ENCODE measurements around the gene HIPK2. TPM values are rescaled to one million over a fixed set of nuclear protein-coding genes. Genes with fewer than 3 reads are reported as not detected.

HIPK2 gene
- polyA plus RNA-seq, 3 donors, result 1.6 to 12.1 (median 3.0) TPM

DNA sequence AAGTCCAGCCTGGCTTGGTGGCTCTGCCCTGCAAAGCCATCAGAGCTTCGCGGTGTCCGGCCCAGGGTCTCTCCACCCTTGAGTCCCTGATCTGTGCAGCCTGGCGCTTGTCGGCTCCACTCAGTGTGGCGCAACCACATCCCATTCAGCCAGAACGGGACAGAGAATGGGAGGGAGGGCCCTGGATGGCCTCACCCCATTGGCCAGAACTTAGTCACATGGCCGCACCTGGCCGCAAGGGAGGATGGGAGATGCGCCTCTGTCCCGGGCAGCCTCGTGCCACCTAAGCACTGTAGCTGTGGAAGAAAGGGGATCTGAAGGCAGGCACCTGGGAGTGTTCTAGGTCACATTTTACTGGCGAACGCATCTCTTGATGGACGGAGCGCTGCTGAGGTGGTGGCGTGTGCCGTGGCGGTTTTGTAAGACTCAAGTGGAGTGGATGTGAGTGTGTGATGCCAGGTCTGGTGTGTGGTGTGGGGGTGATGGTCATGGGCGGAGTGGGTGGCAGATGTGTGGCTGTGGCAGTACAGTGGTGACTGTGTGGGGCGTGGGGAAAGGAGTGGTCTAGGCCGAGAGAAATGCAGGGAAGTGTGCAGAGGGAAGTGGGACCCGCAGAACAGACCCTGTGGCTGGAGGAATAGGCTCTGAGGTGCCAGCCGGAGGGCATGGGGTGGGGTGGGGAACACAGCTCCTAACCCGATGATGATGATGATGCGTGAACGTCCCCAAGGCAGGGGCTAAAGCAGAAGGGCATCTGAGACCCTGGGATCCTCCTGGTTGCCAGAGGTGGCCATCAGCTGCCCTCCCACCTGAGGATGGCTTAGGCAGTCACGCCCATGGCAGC lies 235.3 kb downstream of the HIPK2 start:
- Mint-ChIP-seq H3K4me1 (peaks cover 6% of the 10 kb centered on the region), H3K27ac (no peak overlapping the region)
- TF ChIP-seq, protein P1, sequence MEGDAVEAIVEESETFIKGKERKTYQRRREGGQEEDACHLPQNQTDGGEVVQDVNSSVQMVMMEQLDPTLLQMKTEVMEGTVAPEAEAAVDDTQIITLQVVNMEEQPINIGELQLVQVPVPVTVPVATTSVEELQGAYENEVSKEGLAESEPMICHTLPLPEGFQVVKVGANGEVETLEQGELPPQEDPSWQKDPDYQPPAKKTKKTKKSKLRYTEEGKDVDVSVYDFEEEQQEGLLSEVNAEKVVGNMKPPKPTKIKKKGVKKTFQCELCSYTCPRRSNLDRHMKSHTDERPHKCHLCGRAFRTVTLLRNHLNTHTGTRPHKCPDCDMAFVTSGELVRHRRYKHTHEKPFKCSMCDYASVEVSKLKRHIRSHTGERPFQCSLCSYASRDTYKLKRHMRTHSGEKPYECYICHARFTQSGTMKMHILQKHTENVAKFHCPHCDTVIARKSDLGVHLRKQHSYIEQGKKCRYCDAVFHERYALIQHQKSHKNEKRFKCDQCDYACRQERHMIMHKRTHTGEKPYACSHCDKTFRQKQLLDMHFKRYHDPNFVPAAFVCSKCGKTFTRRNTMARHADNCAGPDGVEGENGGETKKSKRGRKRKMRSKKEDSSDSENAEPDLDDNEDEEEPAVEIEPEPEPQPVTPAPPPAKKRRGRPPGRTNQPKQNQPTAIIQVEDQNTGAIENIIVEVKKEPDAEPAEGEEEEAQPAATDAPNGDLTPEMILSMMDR (IDR thresholded peaks at IDR 0.05), result no peak

DNA sequence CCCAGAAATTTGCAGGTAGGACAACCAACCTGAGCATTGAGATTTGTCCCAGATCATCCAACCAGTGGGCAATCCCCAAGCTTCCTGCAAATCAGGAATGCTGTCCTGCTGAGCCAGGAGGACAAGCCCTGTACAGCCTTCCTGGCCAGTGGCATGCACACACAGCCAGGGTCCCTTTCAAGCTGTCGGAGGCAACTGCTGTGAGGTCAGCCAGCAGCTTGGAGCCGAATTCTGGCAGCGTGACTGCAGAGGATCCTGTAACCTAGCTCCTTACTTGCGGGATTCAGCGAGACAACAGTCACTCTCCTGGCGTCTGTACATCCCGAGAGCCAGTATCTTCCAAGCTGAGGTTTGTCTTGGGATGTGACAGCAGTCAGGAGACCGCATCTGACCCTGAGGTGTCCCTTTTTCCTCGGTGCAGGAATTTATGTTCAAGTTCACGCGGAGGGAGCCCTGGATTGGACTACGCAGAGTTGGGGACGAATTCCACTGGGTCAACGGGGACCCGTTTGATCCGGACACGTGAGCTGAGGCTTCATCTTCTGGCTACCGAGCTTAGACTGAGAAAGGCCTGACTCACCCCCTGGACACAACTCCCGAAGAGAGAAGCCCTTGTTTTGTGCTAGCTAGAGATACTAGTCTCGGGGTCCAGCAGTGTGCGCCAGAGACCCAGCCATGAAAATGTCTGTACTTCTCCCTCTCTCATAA lies 236.0 kb downstream of the HIPK2 start:
- WGBS (ENCODE audit: insufficient coverage), result 98% methylated on average over 21 of the region's 21 CpGs
- H3K9me3 Mint-ChIP-seq, result peaks cover 0 to 5% (median 0%) of the 10 kb centered on the region in 7 donors
- no peaks in the 10 kb centered on the region for H3K9me3 ChIP-seq (replicated peaks in 1 of 2; ENCODE audit: control insufficient read depth in 1 of 2, insufficient read depth in 1 of 2, low read length in 2 of 2)
- no peaks in the 10 kb centered on the region for H4K20me1 ChIP-seq (ENCODE audit: insufficient read depth, low read length)
- H3K36me3 Mint-ChIP-seq, result no peaks in the 10 kb centered on the region
- peaks cover 6% of the 10 kb centered on the region for H3K4me1 Mint-ChIP-seq
- H3K4me1 ChIP-seq (ENCODE audit: control insufficient read depth in 1 of 2, insufficient read depth in 2 of 2, low read length in 2 of 2), result peaks cover 5 to 9% of the 10 kb centered on the region in 2 donors
- no peak for DNase-seq
- no peak overlapping the region for H3K9ac ChIP-seq (ENCODE audit: insufficient read depth, low read length, poor library complexity, severe bottlenecking)
- no peaks in the 10 kb centered on the region for H3K79me2 ChIP-seq (ENCODE audit: insufficient read depth, low read length)
- H3K36me3 ChIP-seq (replicated peaks in 1 of 2; ENCODE audit: control insufficient read depth in 1 of 2, insufficient read depth in 2 of 2, low read length in 2 of 2), result no peaks in the 10 kb centered on the region
- H3K4me2 ChIP-seq (replicated peaks; ENCODE audit: extremely low read depth, low read length, poor library complexity, severe bottlenecking), result no peak overlapping the region
- intact Hi-C loops (cut with micrococcal nuclease), result no loop called here
- no peak overlapping the region for H3K4me3 Mint-ChIP-seq
- no peaks in the 10 kb centered on the region for H3K27me3 ChIP-seq (ENCODE audit: control insufficient read depth in 2 of 2, insufficient read depth in 2 of 2, low read length in 2 of 2)
- TF ChIP-seq, protein P1 (IDR thresholded peaks at IDR 0.05), result no peak
- no peak overlapping the region for H3K4me3 ChIP-seq (replicated peaks in 1 of 3; ENCODE audit: low read depth in 2 of 3, low read length in 3 of 3)
- H3K27ac ChIP-seq (ENCODE audit: low read depth in 1 of 2, low read length in 2 of 2), result no peak overlapping the region
- no peak overlapping the region for H2AFZ ChIP-seq (ENCODE audit: insufficient read depth, low read depth, low read length, poor library complexity, severe bottlenecking)
- no peak overlapping the region for H3K27ac Mint-ChIP-seq
- H3K27me3 Mint-ChIP-seq (ENCODE audit: low read depth in 3 of 3), result peaks cover 2 to 3% (median 3%) of the 10 kb centered on the region in 3 donors

More for the DNA sequence above, 235.3 kb downstream of the HIPK2 start:
- Histone ChIP-seq H3K4me1 (ENCODE audit: control insufficient read depth in 1 of 2, insufficient read depth in 2 of 2, low read length in 2 of 2) (peaks cover 5 to 9% of the 10 kb centered on the region in 2 donors), H3K9me3 (replicated peaks in 1 of 2; ENCODE audit: control insufficient read depth in 1 of 2, insufficient read depth in 1 of 2, low read length in 2 of 2) (no peaks in the 10 kb centered on the region), H3K36me3 (replicated peaks in 1 of 2; ENCODE audit: control insufficient read depth in 1 of 2, insufficient read depth in 2 of 2, low read length in 2 of 2) (no peaks in the 10 kb centered on the region), H3K27ac (ENCODE audit: low read depth in 1 of 2, low read length in 2 of 2) (no peak overlapping the region), H3K4me3 (replicated peaks in 1 of 3; ENCODE audit: low read depth in 2 of 3, low read length in 3 of 3) (no peak overlapping the region), H2AFZ (ENCODE audit: insufficient read depth, low read depth, low read length, poor library complexity, severe bottlenecking) (no peak overlapping the region), H3K27me3 (ENCODE audit: control insufficient read depth in 2 of 2, insufficient read depth in 2 of 2, low read length in 2 of 2) (no peaks in the 10 kb centered on the region), H3K79me2 (ENCODE audit: insufficient read depth, low read length) (no peaks in the 10 kb centered on the region), H3K9ac (ENCODE audit: insufficient read depth, low read length, poor library complexity, severe bottlenecking) (no peak overlapping the region), H3K4me2 (replicated peaks; ENCODE audit: extremely low read depth, low read length, poor library complexity, severe bottlenecking) (no peak overlapping the region), H4K20me1 (ENCODE audit: insufficient read depth, low read length) (no peaks in the 10 kb centered on the region)
- Mint-ChIP-seq H3K9me3 (peaks cover 0 to 8% (median 2%) of the 10 kb centered on the region in 7 donors), H3K36me3 (no peaks in the 10 kb centered on the region), H3K27me3 (ENCODE audit: low read depth in 3 of 3) (peaks cover 2 to 3% (median 2%) of the 10 kb centered on the region in 3 donors), H3K4me3 (no peak overlapping the region)
- no peak for DNase-seq
- intact Hi-C loops (cut with micrococcal nuclease), result no loop called here
- WGBS (ENCODE audit: insufficient coverage), result 90% methylated on average over 28 of the region's 28 CpGs

All from CD14-positive monocyte (primary cell).